HEK293T (cell line): ENCODE results near the gene ANKMY1.

ENCODE experiments used
- CTCF ChIA-PET: fragments of 350-600 bp; formaldehyde crosslinking; extraction: SDS; loops from one replicate; lab custom pipeline; 2021; ENCODE audit warnings: antibody characterized with exemption, inconsistent platforms; lab: Yijun Ruan, JAX
- POLR2A ChIA-PET: fragments of 350-600 bp; formaldehyde crosslinking; extraction: SDS; loops from one replicate; lab custom pipeline; 2020; ENCODE audit warnings: antibody characterized with exemption, inconsistent platforms; lab: Yijun Ruan, JAX
- DNase-seq: peaks from one replicate; pipeline ENCODE4 v3.0.0; 2012; ENCODE audit warnings: mixed read lengths; ENCODE audit errors: extremely low spot score
- ARNT ChIP-seq: fragments of 450-650 bp; IDR thresholded peaks from 2 replicates; pipeline ENCODE4 v1.6.1; 2017; ENCODE audit warnings: mild to moderate bottlenecking
- BHLHE40 ChIP-seq: fragments of 450-650 bp; IDR thresholded peaks from 2 replicates; pipeline ENCODE4 v1.6.1; 2016; ENCODE audit warnings: mild to moderate bottlenecking, moderate library complexity, borderline replicate concordance
- CTBP1 ChIP-seq: fragments of 450-650 bp; IDR thresholded peaks from 2 replicates; pipeline ENCODE4 v1.6.1; 2016; ENCODE audit warnings: borderline replicate concordance
- ELF4 ChIP-seq: fragments of 450-650 bp; IDR thresholded peaks from 2 replicates; pipeline ENCODE4 v1.6.1; 2017; ENCODE audit warnings: antibody characterized with exemption
- FOXA1 ChIP-seq: fragments of 450-650 bp; IDR thresholded peaks from 2 replicates; pipeline ENCODE4 v1.6.1; 2016; ENCODE audit warnings: mild to moderate bottlenecking
- FOXK2 ChIP-seq: fragments of 450-650 bp; IDR thresholded peaks from 2 replicates; pipeline ENCODE4 v1.6.1; 2016; ENCODE audit warnings: mild to moderate bottlenecking
- FOXM1 ChIP-seq: fragments of 450-650 bp; IDR thresholded peaks from 2 replicates; pipeline ENCODE4 v1.6.1; 2017; ENCODE audit warnings: mild to moderate bottlenecking, borderline replicate concordance
- HDGF ChIP-seq: fragments of 450-650 bp; IDR thresholded peaks from 2 replicates; pipeline ENCODE4 v1.6.1; 2017; ENCODE audit warnings: antibody characterized with exemption, borderline replicate concordance
- L3MBTL2 ChIP-seq: fragments of 450-650 bp; conservative IDR thresholded peaks from 2 replicates; pipeline ENCODE4 v1.6.1; 2016; ENCODE audit warnings: mild to moderate bottlenecking
- LEF1 ChIP-seq: fragments of 450-650 bp; IDR thresholded peaks from 2 replicates; pipeline ENCODE4 v1.6.1; 2017; ENCODE audit warnings: mild to moderate bottlenecking, borderline replicate concordance
- NFRKB ChIP-seq: fragments of 450-650 bp; IDR thresholded peaks from 2 replicates; pipeline ENCODE4 v1.6.1; 2016; ENCODE audit warnings: mild to moderate bottlenecking, moderate library complexity
- SP1 ChIP-seq: fragments of 450-650 bp; IDR thresholded peaks from 2 replicates; pipeline ENCODE4 v1.6.1; 2017
- SUZ12 ChIP-seq: fragments of 450-650 bp; IDR thresholded peaks from 2 replicates; pipeline ENCODE4 v1.6.1; 2016; ENCODE audit warnings: mild to moderate bottlenecking
- TARDBP ChIP-seq: fragments of 450-650 bp; IDR thresholded peaks from 2 replicates; pipeline ENCODE4 v1.6.1; 2016
- ZNF384 ChIP-seq: fragments of 450-650 bp; IDR thresholded peaks from 2 replicates; pipeline ENCODE4 v1.6.1; 2016
- TF ChIP-seq, protein P1 (sequence below): fragments of 450-650 bp; IDR thresholded peaks from 2 replicates; pipeline ENCODE4 v1.6.1; 2016

ANKMY1 gene

DNA sequence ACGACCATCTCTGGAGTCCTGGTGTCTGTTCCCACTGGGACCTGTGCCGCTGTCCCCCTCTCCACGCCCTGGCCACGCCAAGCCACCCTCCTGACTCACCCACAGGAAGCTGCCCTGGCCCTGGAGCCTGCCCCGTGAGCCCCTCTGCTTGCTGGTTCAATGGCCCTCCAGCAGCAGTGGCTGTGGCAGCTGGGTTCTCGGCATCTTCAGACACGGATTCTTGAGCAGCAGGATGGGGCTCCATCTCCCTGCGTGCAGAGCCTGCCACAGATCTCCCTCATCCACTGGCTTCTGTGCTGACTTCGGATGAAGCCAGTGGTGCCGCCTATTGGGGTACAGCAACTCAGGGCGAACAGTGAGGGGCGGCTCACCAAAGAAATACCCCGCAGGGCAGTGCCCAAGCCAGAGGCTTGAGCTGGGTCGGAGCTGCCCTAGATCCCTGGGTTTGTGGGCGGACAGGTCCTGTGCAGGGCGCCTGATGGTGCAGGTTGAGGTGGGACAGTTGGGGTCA, 42.7 kb upstream of the ANKMY1 start:
- CTCF ChIA-PET: no interaction called here
- POLR2A ChIA-PET: interaction anchor here (1.4 kb wide), 1 partner anchor 14 kb away, joined by 4 read pairs; the partner anchor contains the start of gene CAPN10
- no peak for DNase-seq
- no peak for TF ChIP-seq L3MBTL2
- TF ChIP-seq SP1: no peak
- TF ChIP-seq FOXM1: no peak
- TF ChIP-seq TARDBP: no peak
- no peak for TF ChIP-seq FOXA1
- TF ChIP-seq ELF4: no peak
- TF ChIP-seq NFRKB: no peak
- TF ChIP-seq FOXK2: no peak
- TF ChIP-seq SUZ12: no peak
- TF ChIP-seq HDGF: no peak
- no peak for TF ChIP-seq BHLHE40
- TF ChIP-seq CTBP1: no peak

DNA sequence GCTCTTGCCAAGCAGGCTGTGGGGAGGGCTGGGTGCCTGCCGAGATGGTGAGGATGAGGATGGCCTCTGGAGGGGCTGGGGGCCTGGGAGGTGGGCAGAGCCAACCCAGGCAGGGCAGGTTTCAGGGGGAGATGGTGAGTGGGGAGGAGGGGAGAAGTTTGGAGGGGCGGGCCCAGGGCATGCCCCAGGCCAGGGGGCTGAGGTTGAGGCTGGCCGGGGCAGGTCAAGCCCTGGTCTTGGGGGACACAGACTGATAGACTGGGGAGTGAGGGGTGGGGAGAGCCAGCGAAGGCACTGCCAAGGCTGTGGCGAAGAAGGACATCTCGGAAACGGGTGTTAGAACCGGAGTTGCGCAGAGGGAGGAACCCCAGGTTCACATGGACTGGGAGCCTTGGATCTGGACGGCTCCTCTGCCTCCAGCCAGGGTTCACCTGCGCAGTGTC, 41.4 kb upstream of the ANKMY1 start:
- ChIA-PET POLR2A (no interaction called here), CTCF (no interaction called here)
- DNase-seq: no peak
- TF ChIP-seq BHLHE40 (no peak), HDGF (no peak), SP1 (no peak), L3MBTL2 (no peak), NFRKB (no peak), FOXA1 (no peak), FOXK2 (no peak), ELF4 (no peak), ZNF384 (no peak), FOXM1 (no peak), TARDBP (no peak), LEF1 (no peak), CTBP1 (no peak), SUZ12 (no peak), ARNT (no peak)
- TF ChIP-seq, protein P1, sequence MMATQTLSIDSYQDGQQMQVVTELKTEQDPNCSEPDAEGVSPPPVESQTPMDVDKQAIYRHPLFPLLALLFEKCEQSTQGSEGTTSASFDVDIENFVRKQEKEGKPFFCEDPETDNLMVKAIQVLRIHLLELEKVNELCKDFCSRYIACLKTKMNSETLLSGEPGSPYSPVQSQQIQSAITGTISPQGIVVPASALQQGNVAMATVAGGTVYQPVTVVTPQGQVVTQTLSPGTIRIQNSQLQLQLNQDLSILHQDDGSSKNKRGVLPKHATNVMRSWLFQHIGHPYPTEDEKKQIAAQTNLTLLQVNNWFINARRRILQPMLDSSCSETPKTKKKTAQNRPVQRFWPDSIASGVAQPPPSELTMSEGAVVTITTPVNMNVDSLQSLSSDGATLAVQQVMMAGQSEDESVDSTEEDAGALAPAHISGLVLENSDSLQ: no peak

DNA sequence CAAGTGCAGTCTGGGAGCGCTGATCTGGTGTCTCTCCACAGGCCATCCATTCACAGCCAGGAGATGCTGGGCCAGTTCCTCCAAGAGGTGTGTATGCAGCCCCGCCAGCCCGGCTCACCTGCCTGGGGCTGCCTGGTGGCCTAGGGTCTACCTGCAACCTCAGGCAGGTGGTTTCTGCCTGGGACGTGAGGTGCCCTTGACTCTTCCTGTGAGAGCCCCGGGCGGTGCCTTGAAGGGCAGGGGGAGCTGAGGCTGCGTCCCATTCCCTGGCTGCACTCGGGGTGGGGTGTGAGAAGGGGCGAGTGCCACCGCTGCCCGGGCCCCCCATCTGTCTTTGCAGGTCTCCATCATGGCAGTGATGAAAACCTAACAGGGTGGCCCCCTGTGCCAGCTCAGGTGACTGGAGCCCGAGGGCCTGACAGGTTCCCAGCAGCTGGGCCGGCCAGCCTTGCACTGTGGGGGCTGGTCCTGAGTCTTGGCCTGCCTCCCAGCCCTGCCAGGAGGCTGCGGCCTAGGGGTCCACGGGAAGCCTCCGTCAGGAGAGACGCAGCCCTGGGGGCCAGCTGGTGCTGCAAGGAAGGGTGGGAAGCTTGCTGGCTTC, 40.6 kb upstream of the ANKMY1 start:
- DNase-seq: no peak
- TF ChIP-seq L3MBTL2 (no peak), LEF1 (no peak), FOXM1 (no peak), ARNT (no peak), TARDBP (no peak), ZNF384 (no peak), ELF4 (no peak), FOXK2 (no peak), NFRKB (no peak), FOXA1 (no peak), BHLHE40 (no peak), SP1 (no peak), SUZ12 (no peak), HDGF (no peak)
- ChIA-PET CTCF (interaction anchor here (0.7 kb wide), 1 partner anchor 10 kb away, joined by 3 read pairs; no protein-coding TSS in a partner anchor), POLR2A (no interaction called here)

DNA sequence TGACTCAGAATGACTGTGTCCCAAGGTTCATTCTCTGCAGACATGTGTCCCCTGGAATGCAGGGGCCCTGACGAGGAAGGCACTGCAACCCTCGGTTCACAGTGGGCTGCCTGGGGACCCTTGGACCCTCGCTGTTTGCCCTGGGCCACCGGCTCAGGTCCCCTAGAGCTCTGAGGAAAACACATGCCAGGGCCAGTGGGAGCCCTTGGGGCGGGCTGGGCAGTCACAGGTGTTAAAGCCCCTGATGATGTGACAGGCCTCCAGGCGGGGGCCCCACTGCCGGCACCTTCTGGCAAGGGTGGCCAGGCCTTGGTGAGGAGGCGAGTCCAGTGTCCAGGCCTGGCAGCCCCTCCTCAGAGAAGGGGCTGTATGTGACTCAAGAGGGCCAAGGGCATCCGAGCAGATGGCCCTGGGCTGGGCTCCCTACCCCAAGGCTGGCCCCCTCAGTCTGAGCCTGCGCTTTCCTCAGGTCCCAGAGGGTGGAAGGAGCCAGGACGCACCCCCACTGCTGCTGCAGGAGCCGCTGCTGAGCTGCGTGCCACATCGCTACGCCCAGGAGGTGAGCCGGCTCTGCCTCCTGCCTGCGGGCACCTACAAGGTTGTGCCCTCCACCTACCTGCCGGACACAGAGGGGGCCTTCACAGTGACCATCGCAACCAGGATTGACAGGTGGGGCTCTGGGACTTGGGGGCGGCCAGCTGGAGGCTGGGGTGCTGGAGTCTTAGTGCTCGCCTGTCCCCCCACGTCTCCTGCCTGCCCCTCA, 39.8 kb upstream of the ANKMY1 start:
- CTCF ChIA-PET: interaction anchor here (0.6 kb wide), 1 partner anchor 136 kb away, joined by 3 read pairs; no protein-coding TSS in a partner anchor
- DNase-seq: no peak
- TF ChIP-seq CTBP1: no peak
- no peak for TF ChIP-seq FOXA1
- no peak for TF ChIP-seq NFRKB
- no peak for TF ChIP-seq ELF4
- no peak for TF ChIP-seq ZNF384
- POLR2A ChIA-PET: no interaction called here

DNA sequence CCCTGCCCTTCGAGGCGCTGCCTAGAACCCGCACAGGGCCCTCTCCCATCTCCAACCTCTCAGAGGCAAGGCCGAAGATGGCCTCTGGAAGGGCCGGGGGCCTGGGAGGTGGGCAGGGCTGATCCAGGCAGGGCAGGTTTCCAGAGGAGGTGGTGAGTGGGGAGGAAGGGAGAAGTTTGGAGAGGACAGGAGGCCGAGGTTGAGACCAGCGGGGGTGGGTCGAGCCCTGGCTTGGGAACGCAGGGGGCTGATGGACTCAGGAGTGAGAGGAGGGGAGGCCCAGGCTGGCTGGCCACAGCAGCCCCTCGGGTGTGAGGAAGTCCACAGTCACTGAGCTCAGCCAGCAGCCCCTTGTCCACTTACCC, 39.2 kb upstream of the ANKMY1 start:
- no peak for DNase-seq
- CTCF ChIA-PET: no interaction called here
- no peak for TF ChIP-seq SP1
- no peak for TF ChIP-seq CTBP1
- TF ChIP-seq L3MBTL2: no peak
- TF ChIP-seq SUZ12: no peak
- no peak for TF ChIP-seq ELF4
- no peak for TF ChIP-seq FOXM1
- no peak for TF ChIP-seq FOXA1
- TF ChIP-seq TARDBP: no peak
- no peak for TF ChIP-seq NFRKB
- no peak for TF ChIP-seq LEF1
- TF ChIP-seq, protein P1: no peak
- no peak for TF ChIP-seq FOXK2
- no peak for TF ChIP-seq ARNT
- TF ChIP-seq HDGF: no peak
- no peak for TF ChIP-seq BHLHE40
- no peak for TF ChIP-seq ZNF384
- POLR2A ChIA-PET: interaction anchor here (1.5 kb wide), 1 partner anchor 10 kb away, joined by 5 read pairs; the partner anchor contains the start of gene CAPN10
